Measurements from ENCODE around the gene DDX27.

DNA sequence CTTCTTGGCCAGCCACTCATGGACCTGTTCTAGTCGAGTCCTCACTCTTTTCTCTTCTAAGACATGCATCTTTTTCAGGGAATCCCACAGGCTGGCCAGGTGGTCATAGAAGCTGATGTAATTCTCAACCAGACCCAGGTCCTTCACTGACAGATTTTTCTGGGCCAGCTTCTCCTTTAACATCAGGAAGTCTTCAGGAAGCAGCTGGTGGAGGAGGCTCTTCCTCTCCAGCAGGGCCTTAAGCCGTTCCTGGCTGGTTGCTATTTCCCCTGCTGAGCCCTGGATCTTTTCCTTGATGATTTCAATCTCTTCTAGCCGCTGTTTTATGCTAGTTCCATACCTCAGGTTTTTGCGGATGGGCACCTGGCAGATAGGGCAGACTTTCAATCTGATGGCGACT lies 28.6 kb downstream of the DDX27 start:
- TF ChIP-seq CTCF (IDR thresholded peaks at IDR 0.05) (no peak), POLR2A (IDR thresholded peaks at IDR 0.05) (no peak)

Measured in esophagus squamous epithelium (tissue), 4 donors.